Mesenchymal stem cell (in vitro differentiated cells and primary cell): ENCODE measurements around the gene TKTL2. TPM values are rescaled to one million over a fixed set of nuclear protein-coding genes. Genes with fewer than 3 reads are reported as not detected.
A peak's percentile ranks its signal among the peaks of the same experiment; 100 is the strongest.

Experiments
- DNase-seq: peaks from one replicate; pipeline ENCODE4 v3.0.0-alpha.2; 2013
- H2AFZ ChIP-seq: one replicate; pipeline ENCODE4 v1.6.1; 2013; ENCODE audit warnings: low read depth, mild to moderate bottlenecking, control low read depth, inconsistent platforms, low read length, moderate library complexity
- H2AK5ac ChIP-seq: 2 replicates; pipeline ENCODE4 v1.6.1; 2013; ENCODE audit warnings: low read length, moderate library complexity, mild to moderate bottlenecking, inconsistent platforms; ENCODE audit not compliant: severe bottlenecking
- H2BK120ac ChIP-seq: one replicate; pipeline ENCODE4 v1.6.1; 2013; ENCODE audit warnings: low read depth, mild to moderate bottlenecking, inconsistent platforms, low read length, moderate library complexity
- H2BK12ac ChIP-seq, 2 experiments: one replicate each; pipeline ENCODE4 v1.6.1; 2013; ENCODE audit warnings: inconsistent platforms in 2 of 2, low read length in 2 of 2, mild to moderate bottlenecking in 2 of 2, moderate library complexity in 2 of 2, control low read depth in 1 of 2
- H2BK15ac ChIP-seq: one replicate; pipeline ENCODE4 v1.6.1; 2013; ENCODE audit warnings: mild to moderate bottlenecking, low read depth, inconsistent platforms; ENCODE audit not compliant: poor library complexity, severe bottlenecking
- H2BK5ac ChIP-seq: 2 replicates; pipeline ENCODE4 v1.6.1; 2013; ENCODE audit warnings: low read depth, mild to moderate bottlenecking, low read length, control low read depth, inconsistent platforms; ENCODE audit not compliant: poor library complexity, severe bottlenecking
- H3K14ac ChIP-seq, 2 experiments: one replicate each; pipeline ENCODE4 v1.6.1; 2013; ENCODE audit warnings: inconsistent platforms in 2 of 2, low read length in 2 of 2, control low read depth in 1 of 2, mild to moderate bottlenecking in 1 of 2, moderate library complexity in 1 of 2
- H3K18ac ChIP-seq, 2 experiments: one replicate each; pipeline ENCODE4 v1.6.1; 2013; ENCODE audit warnings: inconsistent platforms in 2 of 2, low read length in 2 of 2, control low read depth in 1 of 2, low read depth in 1 of 2, mild to moderate bottlenecking in 1 of 2
- H3K23ac ChIP-seq, 2 experiments: one replicate each; pipeline ENCODE4 v1.6.1; 2013; ENCODE audit warnings: inconsistent platforms in 2 of 2, low read length in 2 of 2, mild to moderate bottlenecking in 2 of 2, moderate library complexity in 2 of 2, control low read depth in 1 of 2
- H3K27ac ChIP-seq: 2 replicates; pipeline ENCODE4 v1.5.1; 2013; ENCODE audit warnings: mild to moderate bottlenecking, moderate library complexity, low read length, control low read depth, inconsistent platforms; ENCODE audit not compliant: poor library complexity, severe bottlenecking
- H3K27me3 ChIP-seq, 2 experiments: 2 replicates each; pipeline versions ENCODE4 v1.6.1 to v1.7.0; 2013; ENCODE audit warnings: low read length in 2 of 2, mild to moderate bottlenecking in 2 of 2, moderate library complexity in 2 of 2, control low read depth in 1 of 2, inconsistent platforms in 1 of 2; ENCODE audit not compliant: control insufficient read depth in 1 of 2, insufficient read depth in 1 of 2
- H3K36me3 ChIP-seq, 2 experiments: 2 replicates each; pipeline versions ENCODE4 v1.6.1 to v1.7.0; 2013; ENCODE audit warnings: low read length in 2 of 2, control low read depth in 1 of 2, inconsistent platforms in 1 of 2, low read depth in 1 of 2, mild to moderate bottlenecking in 1 of 2; ENCODE audit not compliant: insufficient read depth in 2 of 2, control insufficient read depth in 1 of 2
- H3K4ac ChIP-seq, 2 experiments: one replicate each; pipeline ENCODE4 v1.6.1; 2013; ENCODE audit warnings: inconsistent platforms in 2 of 2, low read length in 2 of 2, mild to moderate bottlenecking in 2 of 2, moderate library complexity in 2 of 2, control low read depth in 1 of 2, low read depth in 1 of 2
- H3K4me1 ChIP-seq: 2 replicates; pipeline ENCODE4 v1.6.1; 2013; ENCODE audit warnings: low read depth, low read length, control low read depth; ENCODE audit not compliant: control insufficient read depth, insufficient read depth
- H3K4me2 ChIP-seq: 2 replicates; pipeline ENCODE4 v1.6.1; 2013; ENCODE audit warnings: low read length, mild to moderate bottlenecking, inconsistent platforms; ENCODE audit not compliant: poor library complexity, severe bottlenecking
- H3K4me3 ChIP-seq, 2 experiments: 2 replicates each; pipeline versions ENCODE4 v1.5.1 to v1.7.0; 2013; ENCODE audit warnings: low read length in 2 of 2, mild to moderate bottlenecking in 2 of 2, control low read depth in 1 of 2, low read depth in 1 of 2; ENCODE audit not compliant: insufficient read depth in 1 of 2
- H3K79me1 ChIP-seq: replicated peaks from 2 replicates; pipeline ENCODE4 v1.6.1; 2013; ENCODE audit warnings: mild to moderate bottlenecking, control low read depth, low read length, inconsistent platforms; ENCODE audit not compliant: poor library complexity, severe bottlenecking
- H3K9ac ChIP-seq: 2 replicates; pipeline ENCODE4 v1.7.0; 2013; ENCODE audit warnings: mild to moderate bottlenecking, low read length, moderate library complexity
- H3K9me3 ChIP-seq: 2 replicates; pipeline ENCODE4 v1.7.0; 2013; ENCODE audit warnings: mild to moderate bottlenecking, low read length; ENCODE audit not compliant: control insufficient read depth
- H4K8ac ChIP-seq: one replicate; pipeline ENCODE4 v1.6.1; 2013; ENCODE audit warnings: inconsistent platforms, mild to moderate bottlenecking, low read length, moderate library complexity
- H4K91ac ChIP-seq: one replicate; pipeline ENCODE4 v1.6.1; 2013; ENCODE audit warnings: mild to moderate bottlenecking, low read length, inconsistent platforms
- whole genome bisulfite sequencing: methylation state at CpG from one replicate; pipeline ENCODE4 v1.1.7; 2013; ENCODE audit warnings: mixed read lengths; 5-methylcytosine and 5-hydroxymethylcytosine counted together
- polyA plus RNA-seq, 2 experiments: library from polyadenylated mRNA; stranded (reverse); fragments of 200-250 nt; gene quantifications; one replicate each; pipeline ENCODE4 v1.2.3, GENCODE V29; 2013

TKTL2 gene
- not detected for polyA plus RNA-seq (2013, experiment 1 of 2)
- polyA plus RNA-seq (2013, experiment 2 of 2): not detected

GRCh38 chr4:163473576-163473975 lies at the start of gene TKTL2:
Gene TKTL2, minus strand, starts transcription at chr4:163473754. Its CDS starts 20 bp downstream, at chr4:163473734.
- Histone ChIP-seq H3K27ac (no peak within 1 kb of the TSS), H4K8ac (no peak within 1 kb of the TSS), H3K79me1 (no peaks in the 10 kb centered on the region), H4K91ac (peak within 1 kb of the TSS; percentile 68), H2BK5ac (no peak within 1 kb of the TSS), H3K4ac (no peak within 1 kb of the TSS), H2BK15ac (no peak within 1 kb of the TSS), H2BK12ac (no peak within 1 kb of the TSS), H3K9me3 (no peaks in the 10 kb centered on the region), H3K18ac (peak within 1 kb of the TSS in 1 of 2 experiments; percentile 21), H2AFZ (no peak within 1 kb of the TSS), H3K36me3 (peaks cover 0 to 4% of the 10 kb centered on the region in 2 experiments), H3K27me3 (no peaks in the 10 kb centered on the region), H2AK5ac (no peak within 1 kb of the TSS), H3K14ac (no peak within 1 kb of the TSS), H2BK120ac (no peak within 1 kb of the TSS), H3K4me3 (peak within 1 kb of the TSS in 1 of 2 experiments; percentile 20), H3K4me2 (no peak within 1 kb of the TSS), H3K4me1 (peaks cover 4% of the 10 kb centered on the region), H3K23ac (no peak within 1 kb of the TSS), H3K9ac (no peak within 1 kb of the TSS)
- 90% methylated on average over 26 of the region's 32 CpGs for WGBS
- no peak for DNase-seq

GRCh38 chr4:163515198-163515597 lies 41.6 kb upstream of the TKTL2 start:
- Histone ChIP-seq H3K4me2 (no peak overlapping the region), H3K9ac (no peak overlapping the region), H3K79me1 (peaks cover 24% of the 10 kb centered on the region), H4K91ac (no peak overlapping the region), H2AK5ac (no peak overlapping the region), H2BK5ac (no peak overlapping the region), H3K27me3 (no peaks in the 10 kb centered on the region), H2AFZ (no peak overlapping the region), H3K4ac (no peak overlapping the region), H3K4me3 (no peak overlapping the region), H3K36me3 (peaks cover 8 to 92% of the 10 kb centered on the region in 2 experiments), H3K9me3 (no peaks in the 10 kb centered on the region), H3K23ac (no peak overlapping the region), H2BK15ac (no peak overlapping the region), H2BK120ac (no peak overlapping the region), H4K8ac (no peak overlapping the region), H2BK12ac (no peak overlapping the region), H3K18ac (no peak overlapping the region), H3K4me1 (no peaks in the 10 kb centered on the region), H3K27ac (no peak overlapping the region), H3K14ac (no peak overlapping the region)
- WGBS: 100% methylated on average over 8 of the region's 8 CpGs
- DNase-seq: no peak

- H2AK5ac ChIP-seq: no peak overlapping the region
- no peak overlapping the region for H2BK5ac ChIP-seq
- no peak overlapping the region for H2BK15ac ChIP-seq
- H3K27ac ChIP-seq: no peak overlapping the region
- no peak overlapping the region for H3K9ac ChIP-seq
- H3K36me3 ChIP-seq: peaks cover 0 to 35% of the 10 kb centered on the region in 2 experiments
- no peak overlapping the region for H4K8ac ChIP-seq
- no peak overlapping the region for H2BK12ac ChIP-seq
- H3K18ac ChIP-seq: no peak overlapping the region
- H3K4ac ChIP-seq: no peak overlapping the region
- 97% methylated on average over 3 of the region's 3 CpGs for WGBS
- H3K14ac ChIP-seq: no peak overlapping the region
- DNase-seq: no peak
- no peak overlapping the region for H3K23ac ChIP-seq
- H2BK120ac ChIP-seq: no peak overlapping the region
- no peaks in the 10 kb centered on the region for H3K4me1 ChIP-seq
- H3K4me3 ChIP-seq: no peak overlapping the region
- no peaks in the 10 kb centered on the region for H3K27me3 ChIP-seq
- H4K91ac ChIP-seq: no peak overlapping the region
- no peaks in the 10 kb centered on the region for H3K9me3 ChIP-seq
- H2AFZ ChIP-seq: no peak overlapping the region
- H3K79me1 ChIP-seq: peaks cover 8% of the 10 kb centered on the region
- no peak overlapping the region for H3K4me2 ChIP-seq
Measured at GRCh38 chr4:163505374-163505773, 31.8 kb upstream of the TKTL2 start.

- Histone ChIP-seq H3K79me1 (peaks cover 2% of the 10 kb centered on the region), H3K14ac (no peak overlapping the region), H2AK5ac (no peak overlapping the region), H2BK5ac (no peak overlapping the region), H3K4ac (no peak overlapping the region), H3K27me3 (no peaks in the 10 kb centered on the region), H3K4me2 (no peak overlapping the region), H3K4me3 (no peak overlapping the region), H4K91ac (no peak overlapping the region), H3K9ac (no peak overlapping the region), H3K27ac (no peak overlapping the region), H3K4me1 (peaks cover 3% of the 10 kb centered on the region), H3K9me3 (no peaks in the 10 kb centered on the region), H4K8ac (no peak overlapping the region), H3K18ac (no peak overlapping the region), H2BK12ac (no peak overlapping the region), H2BK15ac (no peak overlapping the region), H2BK120ac (no peak overlapping the region), H3K36me3 (peaks cover 0 to 3% of the 10 kb centered on the region in 2 experiments), H2AFZ (no peak overlapping the region), H3K23ac (no peak overlapping the region)
- DNase-seq: no peak
- WGBS: no CpG with 5 or more reads among the region's 1 CpG
Measured at GRCh38 chr4:163500586-163500985, 27.0 kb upstream of the TKTL2 start.
